GM19025 (cell line): ENCODE data around the gene TSG101.

Experiments
- ATAC-seq: cut with Tn5 transposase; IDR thresholded peaks from one replicate; pipeline ENCODE4 v1.9.1; 2021; ENCODE audit warnings: mild to moderate bottlenecking, low read depth, moderate library complexity; ENCODE audit not compliant: unreplicated experiment

TSG101 gene

GRCh38 chr11:18526521-18527296 lies at the start of gene TSG101:
Gene TSG101 (minus strand): TSS chr11:18526942. CDS start chr11:18526816, 126 bp downstream.
- peak; percentile 97 for ATAC-seq

- no peak for ATAC-seq
These were observed 48.6 kb upstream of the TSG101 start for GRCh38 chr11:18575361-18575760.

- no peak for ATAC-seq
These were observed 40.3 kb upstream of the TSG101 start for GRCh38 chr11:18567081-18567480.

GRCh38 chr11:18566406-18566805 lies 39.7 kb upstream of the TSG101 start:
- ATAC-seq = no peak

- no peak for ATAC-seq
These were observed 37.4 kb upstream of the TSG101 start for GRCh38 chr11:18564149-18564548.

- ATAC-seq = no peak
These were observed 36.5 kb upstream of the TSG101 start for GRCh38 chr11:18563090-18563730.

GRCh38 chr11:18548001-18548400 lies 21.3 kb upstream of the TSG101 start:
- ATAC-seq = no peak

- no peak for ATAC-seq
These were observed 13.7 kb upstream of the TSG101 start for GRCh38 chr11:18540207-18541009.

- no peak for ATAC-seq
These were observed 9.5 kb upstream of the TSG101 start for GRCh38 chr11:18536209-18536608.

GRCh38 chr11:18534245-18534644 lies 7.5 kb upstream of the TSG101 start:
- no peak for ATAC-seq

GRCh38 chr11:18533365-18533764 lies 6.6 kb upstream of the TSG101 start:
- no peak for ATAC-seq

GRCh38 chr11:18527512-18527911 lies 770 bp upstream of the TSG101 start:
- no peak for ATAC-seq

GRCh38 chr11:18526130-18526520 lies 617 bp downstream of the TSG101 start:
- no peak for ATAC-seq

GRCh38 chr11:18524248-18524647 lies 2.5 kb downstream of the TSG101 start:
- ATAC-seq = no peak

- no peak for ATAC-seq
These were observed 3.7 kb downstream of the TSG101 start for GRCh38 chr11:18523084-18523483.

- no peak for ATAC-seq
These were observed 4.4 kb downstream of the TSG101 start for GRCh38 chr11:18522388-18522787.

- ATAC-seq = no peak
These were observed 5.6 kb downstream of the TSG101 start for GRCh38 chr11:18521122-18521521.

- no peak for ATAC-seq
These were observed 24.4 kb downstream of the TSG101 start for GRCh38 chr11:18502352-18502751.

- ATAC-seq = no peak
These were observed 25.1 kb downstream of the TSG101 start for GRCh38 chr11:18501629-18502028.

- no peak for ATAC-seq
These were observed 28.7 kb downstream of the TSG101 start for GRCh38 chr11:18498039-18498438.

- ATAC-seq = no peak
These were observed 31.0 kb downstream of the TSG101 start for GRCh38 chr11:18495703-18496102.
